H1 (cell line): Measurements from ENCODE around the gene AMMECR1L.

Source experiments
- CTCF ChIP-seq, 3 experiments: IDR thresholded peaks; 1 replicate in 2 of 3; 2 replicates in 1 of 3; pipeline versions ENCODE4 v1.5.1 to v1.6.1; 2011; ENCODE audit warnings: low read length in 3 of 3, mild to moderate bottlenecking in 3 of 3, inconsistent platforms in 2 of 3, low read depth in 1 of 3, moderate library complexity in 1 of 3; ENCODE audit not compliant: insufficient read depth in 1 of 3; ENCODE audit errors: control extremely low read depth in 1 of 3
- MAX ChIP-seq: IDR thresholded peaks from 2 replicates; pipeline ENCODE4 v1.6.1; 2012; ENCODE audit warnings: inconsistent platforms
- POLR2A ChIP-seq, 2 experiments: IDR thresholded peaks; 1 replicate in 1 of 2; 2 replicates in 1 of 2; pipeline ENCODE4 v1.6.1; 2011; ENCODE audit warnings: low read depth in 2 of 2, low read length in 2 of 2, mild to moderate bottlenecking in 2 of 2; ENCODE audit errors: control extremely low read depth in 1 of 2

- no peak for TF ChIP-seq CTCF (IDR thresholded peaks at IDR 0.05; ENCODE audit: control extremely low read depth in 1 of 3, insufficient read depth in 1 of 3, low read depth in 1 of 3, low read length in 3 of 3)
- TF ChIP-seq POLR2A (IDR thresholded peaks at IDR 0.05; ENCODE audit: control extremely low read depth in 1 of 2, low read depth in 2 of 2, low read length in 2 of 2), result no peak
- TF ChIP-seq MAX, result no peak
Measured at GRCh38 chr2:127877626-127878025, 8.1 kb downstream of the AMMECR1L start.
